Right forelimb (tissue), 1 donor: ENCODE data around the gene HTR5A.
A peak's percentile ranks its signal among the peaks of the same experiment; 100 is the strongest.
"Not testable (repeated sequence)": the region's sequence is repeated elsewhere in the genome, so short reads cannot be mapped to it uniquely, and the experiment has no call there.

Experiments used
- DNase-seq: peaks from one replicate; pipeline ENCODE4 v3.0.0-alpha.2; 2018

HTR5A gene

DNA sequence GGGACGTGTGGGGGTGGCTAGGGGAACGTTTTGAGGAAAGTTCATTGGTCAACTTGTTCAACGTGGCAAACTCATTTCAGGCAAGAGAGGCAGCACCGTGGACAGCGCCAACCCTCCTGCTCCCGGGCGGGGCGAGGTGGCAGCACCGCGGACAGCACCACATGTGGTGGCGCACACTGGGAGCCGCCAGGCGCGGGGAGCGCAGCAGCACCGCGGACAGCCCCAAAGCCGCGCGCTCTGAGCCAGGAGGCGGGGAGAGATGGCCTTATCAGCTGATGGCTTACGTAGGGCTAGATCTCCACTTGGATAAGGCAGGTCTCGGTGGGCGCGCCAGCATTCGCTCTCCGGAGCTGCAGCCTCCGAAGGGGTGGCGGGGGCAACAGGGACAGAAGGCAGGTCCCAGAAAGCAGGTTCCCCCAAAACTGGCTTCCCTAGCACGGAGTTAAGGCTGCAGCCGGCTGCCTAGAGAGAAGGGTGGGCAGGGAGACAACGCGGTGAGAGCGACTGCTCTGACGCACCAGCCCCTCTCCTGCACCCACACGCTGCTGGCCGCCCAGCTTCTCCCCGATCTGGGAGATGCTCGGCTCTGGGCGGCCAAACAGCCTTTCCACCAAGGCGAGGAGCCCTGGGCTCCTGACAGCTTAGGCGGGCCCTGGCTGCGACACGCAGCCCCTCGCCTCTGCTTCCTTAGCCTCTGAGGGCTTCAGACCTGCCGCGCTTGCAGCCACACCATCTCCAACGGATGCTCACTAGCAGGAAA lies at the start of gene HTR5A:
TSS of gene HTR5A (plus strand) at position 333 of the 760 bp plus-strand sequence. CDS start 576 bp downstream, outside the sequence.
- peak; percentile 93 for DNase-seq

DNA sequence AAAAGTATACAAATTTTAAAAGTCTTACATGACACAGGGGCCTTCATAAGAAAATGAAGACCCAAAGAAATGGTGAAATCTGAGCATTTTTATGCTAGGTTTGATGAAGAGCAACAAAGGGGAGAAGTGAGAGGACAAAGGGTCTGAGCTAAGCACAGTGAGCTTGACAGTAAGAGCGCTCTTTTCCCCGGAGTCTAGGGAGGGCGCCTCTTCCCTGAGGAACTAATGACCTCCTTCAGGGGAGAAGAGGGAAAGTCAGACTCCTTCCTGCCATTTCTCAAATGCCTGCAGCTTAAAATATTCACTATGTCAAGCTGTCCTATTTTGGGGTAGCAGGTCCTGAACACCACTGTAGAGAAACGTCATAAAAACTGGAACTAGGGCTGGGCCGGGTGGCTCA lies 49.1 kb upstream of the HTR5A start:
- no peak for DNase-seq

DNA sequence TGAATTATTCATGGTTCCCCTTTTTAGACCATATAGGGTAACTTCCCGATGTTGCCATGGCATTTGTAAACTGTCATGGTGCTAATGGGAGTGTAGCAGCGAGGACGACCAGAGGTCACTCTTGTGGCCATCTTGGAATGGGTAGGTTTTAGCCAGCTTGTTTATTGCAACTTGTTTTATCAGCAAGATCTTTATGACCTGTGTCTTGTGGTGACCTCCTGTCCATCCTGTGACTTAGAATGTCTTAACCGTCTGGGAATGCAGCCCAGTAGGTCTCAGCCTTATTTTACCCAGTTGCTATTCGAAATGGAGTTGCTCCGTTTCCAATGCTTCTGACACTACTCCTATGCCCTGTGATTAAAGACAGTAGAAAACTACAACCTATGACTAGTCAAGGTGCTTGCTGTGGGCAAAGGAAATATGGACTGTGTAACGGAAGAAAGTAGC lies 48.4 kb upstream of the HTR5A start:
- DNase-seq = no peak

DNA sequence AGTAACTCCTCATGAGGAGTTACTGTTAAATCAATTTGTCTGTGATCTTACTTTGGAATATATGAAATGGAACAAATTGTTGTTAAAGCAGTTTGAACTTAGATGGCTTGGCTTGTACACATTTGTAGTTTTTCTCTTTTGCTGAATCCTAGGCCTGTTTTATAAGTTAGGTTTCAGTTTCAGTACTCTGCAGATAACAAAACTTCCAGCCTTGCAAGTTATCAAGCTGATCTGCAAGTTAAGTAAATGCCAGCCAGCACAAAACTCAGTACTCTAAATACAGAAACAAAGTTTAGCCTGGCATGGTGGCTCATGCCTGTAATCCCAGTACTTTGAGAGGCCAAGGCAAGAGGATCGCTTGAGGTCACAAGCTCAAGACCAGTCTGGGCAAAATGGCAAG lies 42.2 kb upstream of the HTR5A start:
- no peak for DNase-seq

DNA sequence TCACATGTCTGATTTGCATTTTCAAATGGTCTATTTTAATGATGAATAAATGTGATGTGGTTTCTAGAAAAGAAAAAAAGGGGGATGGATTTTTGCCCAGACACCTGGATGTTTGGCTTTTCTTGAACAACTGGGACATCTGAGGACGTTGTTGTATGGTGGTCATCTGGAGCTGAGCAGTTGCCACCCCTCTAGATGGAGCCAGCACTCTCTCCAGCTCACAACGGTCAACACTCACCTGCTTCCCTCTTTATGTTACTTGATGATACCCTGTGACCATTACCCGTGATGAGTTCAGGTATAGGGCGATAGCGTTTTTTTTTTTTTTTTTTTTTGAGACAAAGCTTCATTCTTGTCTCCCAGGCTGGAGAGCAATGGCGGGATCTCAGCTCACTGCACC lies 37.1 kb upstream of the HTR5A start:
- DNase-seq = no peak

- DNase-seq = not testable (repeated sequence)
Observed at GRCh38 chr7:155034495-155034894, 35.6 kb upstream of the HTR5A start.

DNA sequence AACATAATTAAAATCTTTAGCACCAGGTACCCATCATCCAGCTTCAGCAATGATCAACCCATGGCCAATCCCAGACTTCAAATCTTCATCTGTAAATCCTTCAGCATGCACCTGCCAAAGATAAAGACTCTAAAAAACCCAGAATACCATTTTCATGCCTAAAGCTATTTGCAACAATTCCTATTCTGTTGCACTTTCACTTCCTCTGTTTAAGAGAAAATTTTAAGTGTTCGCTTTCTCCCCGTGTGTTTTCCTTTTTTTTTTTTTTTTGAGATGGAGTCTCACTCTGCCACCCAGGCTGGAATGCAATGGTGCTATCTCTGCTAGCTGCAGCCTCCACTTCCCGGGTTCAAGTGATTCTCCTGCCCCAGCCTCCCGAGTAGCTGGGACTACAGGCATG lies 31.8 kb upstream of the HTR5A start:
- no peak for DNase-seq

- no peak for DNase-seq
Observed at GRCh38 chr7:155043756-155044155, 26.4 kb upstream of the HTR5A start.

DNA sequence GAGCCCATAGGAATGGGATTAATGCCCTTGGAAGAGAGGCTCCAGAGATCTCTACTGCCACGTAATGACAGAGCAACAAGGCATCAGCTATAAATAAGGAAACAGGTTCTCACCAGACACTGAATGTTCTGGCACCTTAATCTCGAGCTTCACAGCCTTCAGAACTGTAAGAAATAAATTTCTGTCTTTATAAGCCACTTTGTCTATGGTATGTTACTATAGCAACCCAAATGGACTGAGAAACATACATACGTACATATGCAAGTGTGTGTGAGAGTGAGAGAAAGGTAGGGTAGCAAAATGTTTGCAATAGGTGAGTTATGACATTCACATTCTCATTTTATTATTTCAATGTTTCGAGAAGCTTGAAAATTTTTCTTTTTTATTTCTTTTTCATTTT lies 22.1 kb upstream of the HTR5A start:
- DNase-seq = no peak

DNA sequence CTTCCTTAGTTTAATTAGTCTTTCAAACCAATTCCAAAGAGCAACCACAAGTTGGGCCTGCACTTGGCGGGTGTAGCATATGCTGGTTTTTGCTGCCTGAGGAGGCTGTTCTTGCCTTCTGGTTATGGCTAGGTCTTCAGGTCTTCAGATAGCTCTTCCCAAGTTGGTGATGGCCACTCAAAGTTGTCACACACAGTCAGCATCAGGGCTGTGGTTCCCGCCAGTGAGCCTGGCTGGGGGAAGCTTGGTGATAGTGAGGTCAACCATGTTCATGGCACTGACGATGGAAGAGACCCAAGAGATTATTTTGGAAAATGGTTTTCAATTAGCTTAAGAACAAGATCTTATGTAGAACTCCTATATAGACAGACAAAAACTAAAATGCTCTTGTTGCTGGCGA lies 18.8 kb upstream of the HTR5A start:
- DNase-seq = no peak

- no peak for DNase-seq
Observed at GRCh38 chr7:155053002-155053401, 17.1 kb upstream of the HTR5A start.

DNA sequence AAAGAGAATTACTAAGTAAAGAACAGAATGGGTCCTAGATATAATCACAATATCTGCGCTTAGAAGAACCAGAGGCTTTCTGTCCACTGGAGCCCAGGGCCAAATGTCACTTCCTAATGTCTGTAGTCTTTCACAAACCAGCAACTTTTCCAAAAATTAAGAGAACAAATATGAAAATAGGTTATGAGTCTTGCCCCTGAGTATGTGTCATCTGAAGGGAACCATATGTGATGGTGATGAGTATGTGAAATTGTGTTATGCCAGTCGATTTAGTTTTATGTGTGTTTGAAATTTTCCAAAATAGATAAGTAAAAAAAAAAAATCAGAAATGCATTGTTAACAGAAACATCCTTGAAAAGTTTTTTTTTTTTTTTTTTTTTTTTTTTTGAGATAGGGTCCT lies 15.4 kb upstream of the HTR5A start:
- no peak for DNase-seq

DNA sequence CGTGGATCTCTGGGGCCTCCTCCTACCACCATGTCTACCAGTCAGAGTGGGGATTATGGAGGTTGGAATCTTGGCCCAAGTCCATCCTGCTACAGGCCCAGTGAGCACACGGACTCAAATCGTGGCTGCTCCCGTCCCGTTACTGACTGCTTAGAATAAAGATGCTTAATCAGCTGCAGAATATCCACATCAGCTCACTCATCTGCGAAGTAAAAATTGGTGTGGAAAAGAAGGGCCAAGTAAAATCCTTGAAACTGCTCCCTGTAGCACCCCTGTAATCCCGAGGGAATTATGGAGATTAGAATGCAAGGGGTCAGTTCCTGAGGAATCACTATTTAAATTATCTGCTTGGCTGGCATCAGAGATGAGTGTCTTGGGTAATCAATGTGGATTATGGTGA lies 13.0 kb upstream of the HTR5A start:
- DNase-seq = no peak

DNA sequence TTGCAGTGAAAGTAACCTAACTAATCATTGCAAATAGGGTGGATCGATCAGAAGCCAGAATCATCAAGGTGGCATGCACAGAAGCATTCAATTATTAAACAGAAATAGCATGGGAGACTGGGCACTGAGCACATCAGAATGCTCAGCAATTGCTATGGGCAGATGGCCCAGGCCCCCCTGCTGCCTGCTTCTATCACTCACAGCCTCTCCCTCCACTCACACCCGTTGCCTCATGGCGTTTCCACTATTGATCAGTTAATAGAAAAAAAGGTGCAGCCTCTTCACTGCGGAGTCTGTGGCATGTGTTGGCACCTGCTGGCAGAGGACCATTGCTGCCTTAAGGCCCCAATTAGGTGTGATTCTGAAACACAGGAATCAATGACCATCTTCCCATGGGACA lies 11.2 kb upstream of the HTR5A start:
- no peak for DNase-seq

DNA sequence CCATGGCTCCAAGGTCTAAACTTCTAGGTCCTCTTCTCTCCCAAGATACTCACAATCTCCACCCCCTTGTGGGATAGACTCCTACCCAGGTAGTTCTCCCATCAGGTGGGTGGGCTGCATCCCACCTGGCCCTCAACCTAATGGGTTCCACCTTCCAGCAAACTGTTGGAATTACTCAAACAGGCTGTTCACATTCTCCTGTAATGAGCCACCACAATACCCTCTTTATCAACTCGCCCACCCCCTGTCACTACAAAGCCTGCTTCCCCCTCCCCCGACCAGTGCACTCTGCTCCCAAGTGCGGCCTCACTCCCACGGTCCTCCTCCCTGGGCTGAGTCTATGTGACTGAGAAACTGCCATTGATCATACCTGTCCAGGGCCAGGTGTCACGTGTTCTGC lies 10.4 kb upstream of the HTR5A start:
- no peak for DNase-seq

DNA sequence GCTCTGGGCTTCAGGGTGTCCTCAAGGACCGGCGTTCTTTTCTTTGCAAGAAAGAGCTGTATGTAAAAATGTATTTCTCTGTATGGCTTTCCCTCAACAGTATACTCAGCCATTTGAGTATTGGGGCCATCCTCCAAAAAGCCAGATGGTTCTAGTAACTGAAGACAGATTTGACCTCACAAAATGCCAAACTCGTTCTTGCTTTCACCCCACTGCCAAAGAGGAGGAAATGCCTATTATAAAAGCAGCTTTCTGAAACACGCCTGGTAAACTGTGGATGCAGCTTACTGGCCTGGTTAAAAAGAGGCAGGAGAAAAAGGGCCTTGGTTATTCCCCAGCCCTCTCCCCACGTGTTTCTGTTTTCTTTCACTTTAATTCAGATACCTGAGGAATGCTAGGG lies 7.7 kb upstream of the HTR5A start:
- DNase-seq = no peak

GRCh38 chr7:155064186-155064585 lies 5.9 kb upstream of the HTR5A start:
- no peak for DNase-seq

DNA sequence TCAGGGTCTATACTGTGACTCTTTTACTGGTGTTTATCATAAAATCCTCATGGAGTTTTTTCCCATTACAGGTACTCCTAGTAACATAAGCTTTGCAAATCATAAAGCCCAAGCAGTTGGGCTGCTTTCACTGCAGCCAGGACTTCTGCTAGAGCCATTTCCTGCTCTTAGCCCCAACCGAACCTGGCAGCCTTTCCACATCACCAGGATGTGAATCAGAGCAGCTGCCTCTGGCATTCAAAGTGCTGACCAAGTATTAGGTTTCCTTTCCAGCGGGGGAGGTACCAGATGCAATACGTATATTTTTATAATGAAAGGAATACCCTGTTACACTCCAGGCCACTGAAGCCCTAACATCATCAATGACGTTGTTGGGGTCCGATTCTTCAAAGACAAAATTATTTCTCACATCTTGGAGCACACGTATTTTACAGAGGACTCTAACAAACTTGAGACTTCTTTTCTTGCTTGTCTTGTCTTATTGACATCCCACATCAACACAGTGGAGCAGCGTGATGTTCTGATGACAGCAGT lies 3.6 kb upstream of the HTR5A start:
- DNase-seq = no peak

DNA sequence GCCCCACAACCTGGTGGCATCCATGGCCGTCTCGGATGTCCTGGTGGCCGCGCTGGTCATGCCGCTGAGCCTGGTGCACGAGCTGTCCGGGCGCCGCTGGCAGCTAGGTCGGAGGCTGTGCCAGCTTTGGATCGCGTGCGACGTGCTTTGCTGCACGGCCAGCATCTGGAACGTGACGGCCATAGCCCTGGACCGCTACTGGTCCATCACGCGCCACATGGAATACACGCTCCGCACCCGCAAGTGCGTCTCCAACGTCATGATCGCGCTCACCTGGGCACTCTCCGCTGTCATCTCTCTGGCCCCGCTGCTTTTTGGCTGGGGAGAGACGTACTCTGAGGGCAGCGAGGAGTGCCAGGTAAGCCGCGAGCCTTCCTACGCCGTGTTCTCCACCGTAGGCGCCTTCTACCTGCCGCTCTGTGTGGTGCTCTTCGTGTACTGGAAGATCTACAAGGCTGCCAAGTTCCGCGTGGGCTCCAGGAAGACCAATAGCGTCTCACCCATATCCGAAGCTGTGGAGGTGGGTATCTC lies 1.1 kb downstream of the HTR5A start:
- DNase-seq = no peak

DNA sequence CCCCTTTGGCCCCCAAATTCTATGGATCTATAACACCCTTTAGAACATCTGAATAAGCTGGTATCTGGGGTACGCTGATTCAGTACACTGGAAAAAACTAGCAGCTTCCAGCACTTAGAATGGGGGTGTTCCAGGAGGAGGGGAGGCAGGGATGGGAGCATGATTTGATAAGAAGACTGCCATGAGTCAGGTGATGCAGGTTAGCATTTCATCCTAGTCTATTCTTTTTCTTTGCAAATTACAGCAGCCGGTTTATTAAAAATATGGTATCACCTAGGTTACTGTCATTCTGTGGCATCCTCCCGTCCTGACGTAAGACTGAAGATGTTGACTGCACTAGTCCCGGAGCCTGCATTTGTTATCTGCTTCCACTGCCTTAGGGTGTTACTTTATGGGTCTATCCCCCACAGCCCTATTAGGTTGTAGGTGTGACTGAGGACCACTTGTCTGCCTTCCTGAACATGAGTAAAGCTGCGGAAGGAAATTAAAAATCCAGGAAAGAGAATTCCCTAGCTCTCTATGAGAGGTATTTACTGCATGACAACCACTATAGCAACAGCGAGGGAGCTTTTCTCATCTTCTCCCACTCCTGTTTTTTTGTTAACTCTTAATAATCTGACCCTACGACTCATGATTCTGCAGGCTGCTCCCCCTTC lies 1.9 kb downstream of the HTR5A start:
- no peak for DNase-seq

- no peak for DNase-seq
Observed at GRCh38 chr7:155073922-155074321, 3.8 kb downstream of the HTR5A start.

GRCh38 chr7:155084021-155084420 lies 13.9 kb downstream of the HTR5A start:
- DNase-seq = no peak

GRCh38 chr7:155084969-155085368 lies 14.8 kb downstream of the HTR5A start:
- no peak for DNase-seq

DNA sequence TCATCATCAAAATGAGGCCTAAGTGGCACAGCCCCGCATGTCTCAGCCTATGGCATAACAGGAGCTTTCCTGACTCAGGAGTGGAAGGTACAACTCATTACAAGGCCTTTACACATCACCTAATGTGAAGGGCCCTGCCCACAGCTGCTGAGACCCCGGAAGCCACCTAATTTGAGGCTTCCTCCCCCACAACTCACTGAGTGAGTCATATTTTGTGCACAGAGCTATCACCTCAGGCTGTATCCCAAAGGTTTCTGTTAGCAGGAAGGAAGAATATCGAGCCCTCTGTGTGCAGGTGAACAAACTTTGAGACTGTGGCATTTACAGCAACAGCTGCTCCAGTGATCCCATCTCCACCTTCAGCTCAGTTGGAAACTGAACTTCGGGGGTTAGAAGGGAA lies 20.6 kb downstream of the HTR5A start:
- DNase-seq = no peak
